Measurements from ENCODE around the gene USP9Y. TPM values are rescaled to one million over a fixed set of nuclear protein-coding genes. Genes with fewer than 3 reads are reported as not detected.

Gene USP9Y
- total RNA-seq, 1 experiment from 2014 or later: not detected

GRCh38 chrY:12765976-12766375 lies 64.9 kb downstream of the USP9Y start:
- ChIA-PET CTCF (no interaction called here), POLR2A (no interaction called here)
- H3K4me3 Mint-ChIP-seq (ENCODE audit: unreplicated experiment): no peak overlapping the region
- H3K36me3 Mint-ChIP-seq (ENCODE audit: insufficient read depth, unreplicated experiment): no peaks in the 10 kb centered on the region
- no peaks in the 10 kb centered on the region for H3K9me3 Mint-ChIP-seq (ENCODE audit: unreplicated experiment)
- BruUV-seq (replicated peaks): no TSS peak
- no peak for TF ChIP-seq CTCF (IDR thresholded peaks at IDR 0.05; ENCODE audit: unreplicated experiment)
- DNase-seq (ENCODE audit: unreplicated experiment): no peak
- no peaks in the 10 kb centered on the region for H3K27me3 Mint-ChIP-seq (ENCODE audit: insufficient read depth, unreplicated experiment)
- no peak overlapping the region for H3K27ac Mint-ChIP-seq (ENCODE audit: low read depth, unreplicated experiment)
- no peaks in the 10 kb centered on the region for H3K4me1 Mint-ChIP-seq (ENCODE audit: insufficient read depth, unreplicated experiment)
- intact Hi-C loops (cut with micrococcal nuclease): no loop called here

GRCh38 chrY:12784521-12784920 lies 83.5 kb downstream of the USP9Y start:
- no peaks in the 10 kb centered on the region for H3K4me1 Mint-ChIP-seq (ENCODE audit: insufficient read depth, unreplicated experiment)
- no peak for TF ChIP-seq CTCF (IDR thresholded peaks at IDR 0.05; ENCODE audit: unreplicated experiment)
- no peaks in the 10 kb centered on the region for H3K27me3 Mint-ChIP-seq (ENCODE audit: insufficient read depth, unreplicated experiment)
- H3K27ac Mint-ChIP-seq (ENCODE audit: low read depth, unreplicated experiment): no peak overlapping the region
- no peak for DNase-seq (ENCODE audit: unreplicated experiment)
- H3K36me3 Mint-ChIP-seq (ENCODE audit: insufficient read depth, unreplicated experiment): no peaks in the 10 kb centered on the region
- no TSS peak for BruUV-seq (replicated peaks)
- ChIA-PET POLR2A (no interaction called here), CTCF (no interaction called here)
- no peak overlapping the region for H3K4me3 Mint-ChIP-seq (ENCODE audit: unreplicated experiment)
- H3K9me3 Mint-ChIP-seq (ENCODE audit: unreplicated experiment): no peaks in the 10 kb centered on the region
- intact Hi-C loops (cut with micrococcal nuclease): no loop called here

GRCh38 chrY:12793999-12794398 lies 93.0 kb downstream of the USP9Y start:
- DNase-seq (ENCODE audit: unreplicated experiment): no peak
- ChIA-PET CTCF (no interaction called here), POLR2A (no interaction called here)
- no peaks in the 10 kb centered on the region for H3K9me3 Mint-ChIP-seq (ENCODE audit: unreplicated experiment)
- intact Hi-C loops (cut with micrococcal nuclease): no loop called here
- no peaks in the 10 kb centered on the region for H3K27me3 Mint-ChIP-seq (ENCODE audit: insufficient read depth, unreplicated experiment)
- no peak overlapping the region for H3K27ac Mint-ChIP-seq (ENCODE audit: low read depth, unreplicated experiment)
- no peaks in the 10 kb centered on the region for H3K36me3 Mint-ChIP-seq (ENCODE audit: insufficient read depth, unreplicated experiment)
- no peak for TF ChIP-seq CTCF (IDR thresholded peaks at IDR 0.05; ENCODE audit: unreplicated experiment)
- no TSS peak for BruUV-seq (replicated peaks)
- H3K4me3 Mint-ChIP-seq (ENCODE audit: unreplicated experiment): no peak overlapping the region
- no peaks in the 10 kb centered on the region for H3K4me1 Mint-ChIP-seq (ENCODE audit: insufficient read depth, unreplicated experiment)

- CTCF ChIA-PET: no interaction called here
- POLR2A ChIA-PET: no interaction called here
- H3K4me3 Mint-ChIP-seq (ENCODE audit: unreplicated experiment): no peak overlapping the region
- H3K27me3 Mint-ChIP-seq (ENCODE audit: insufficient read depth, unreplicated experiment): no peaks in the 10 kb centered on the region
- intact Hi-C loops (cut with micrococcal nuclease): no loop called here
- no TSS peak for BruUV-seq (replicated peaks)
- no peak overlapping the region for H3K27ac Mint-ChIP-seq (ENCODE audit: low read depth, unreplicated experiment)
- no peaks in the 10 kb centered on the region for H3K36me3 Mint-ChIP-seq (ENCODE audit: insufficient read depth, unreplicated experiment)
- H3K9me3 Mint-ChIP-seq (ENCODE audit: unreplicated experiment): no peaks in the 10 kb centered on the region
- no peaks in the 10 kb centered on the region for H3K4me1 Mint-ChIP-seq (ENCODE audit: insufficient read depth, unreplicated experiment)
- no peak for DNase-seq (ENCODE audit: unreplicated experiment)
- no peak for TF ChIP-seq CTCF (IDR thresholded peaks at IDR 0.05; ENCODE audit: unreplicated experiment)
These were observed 107.0 kb downstream of the USP9Y start for GRCh38 chrY:12808046-12808445.
